Ectodermal cell (in vitro differentiated cells): ENCODE measurements around the gene CACNG8. TPM values are rescaled to one million over a fixed set of nuclear protein-coding genes. Genes with fewer than 3 reads are reported as not detected.

Experiments
- H3K27ac ChIP-seq: 2 replicates; pipeline ENCODE4 v1.7.0; 2013; ENCODE audit warnings: mild to moderate bottlenecking, low read depth, low read length; ENCODE audit not compliant: insufficient read depth, poor library complexity, severe bottlenecking
- H3K27me3 ChIP-seq: 2 replicates; pipeline ENCODE4 v1.7.0; 2013; ENCODE audit warnings: mild to moderate bottlenecking, low read length; ENCODE audit not compliant: insufficient read depth, control insufficient read depth, poor library complexity, severe bottlenecking
- H3K36me3 ChIP-seq: one replicate; pipeline ENCODE4 v1.7.0; 2013; ENCODE audit warnings: low read length; ENCODE audit not compliant: control insufficient read depth, insufficient read depth
- H3K4me1 ChIP-seq: one replicate; pipeline ENCODE4 v1.7.0; 2013; ENCODE audit warnings: low read length; ENCODE audit not compliant: control insufficient read depth, insufficient read depth
- H3K4me3 ChIP-seq: 2 replicates; pipeline ENCODE4 v1.7.0; 2013; ENCODE audit warnings: low read depth, low read length, control low read depth; ENCODE audit not compliant: insufficient read depth
- H3K9me3 ChIP-seq: 2 replicates; pipeline ENCODE4 v1.7.0; 2013; ENCODE audit warnings: mild to moderate bottlenecking, low read length, moderate library complexity; ENCODE audit not compliant: control insufficient read depth
- WGBS, 2 experiments: methylation state at CpG; one replicate each; pipeline ENCODE4 v1.1.7; 2013; ENCODE audit warnings: missing lambda C conversion rate in 2 of 2; 5-methylcytosine and 5-hydroxymethylcytosine counted together
- polyA plus RNA-seq, 4 experiments: library from polyadenylated mRNA; stranded (reverse); fragments of 50-300 nt; gene quantifications; one replicate each; pipeline ENCODE4 v1.2.3, GENCODE V29; 2013

CACNG8 gene
- 1.9 TPM for polyA plus RNA-seq (2013, experiment 1 of 4)
- 3.4 TPM for polyA plus RNA-seq (2013, experiment 2 of 4)
- 1.4 TPM for polyA plus RNA-seq (2013, experiment 3 of 4)
- 1.7 TPM for polyA plus RNA-seq (2013, experiment 4 of 4)

GRCh38 chr19:53962887-53963431 is at the start of gene CACNG8:
Gene CACNG8, plus strand, starts transcription at chr19:53962937.
- H3K36me3 ChIP-seq: no peaks in the 10 kb centered on the region
- 3 to 4% methylated on average over 45 to 55 of the region's 55 CpGs for WGBS, 2 experiments
- H3K27me3 ChIP-seq: peaks cover 65% of the 10 kb centered on the region
- no peaks in the 10 kb centered on the region for H3K9me3 ChIP-seq
- no peak within 1 kb of the TSS for H3K27ac ChIP-seq
- peak within 1 kb of the TSS; percentile 3 for H3K4me3 ChIP-seq
- H3K4me1 ChIP-seq: peaks cover 30% of the 10 kb centered on the region

- H3K4me3 ChIP-seq: no peak overlapping the region
- no peak overlapping the region for H3K27ac ChIP-seq
- no peaks in the 10 kb centered on the region for H3K36me3 ChIP-seq
- H3K9me3 ChIP-seq: no peaks in the 10 kb centered on the region
- H3K4me1 ChIP-seq: peaks cover 6% of the 10 kb centered on the region
- 75 to 80% methylated on average over 8 of the region's 8 CpGs for whole genome bisulfite sequencing, 2 experiments
- peaks cover 17% of the 10 kb centered on the region for H3K27me3 ChIP-seq
Observed at GRCh38 chr19:53915000-53915399, 47.7 kb upstream of the CACNG8 start.

- 94 to 95% methylated on average over 6 of the region's 6 CpGs for WGBS, 2 experiments
- Histone ChIP-seq H3K4me3 (no peak overlapping the region), H3K36me3 (no peaks in the 10 kb centered on the region)
Observed at GRCh38 chr19:53916004-53916403, 46.7 kb upstream of the CACNG8 start.

GRCh38 chr19:53917356-53917755 is 45.4 kb upstream of the CACNG8 start:
- Histone ChIP-seq H3K27me3 (no peaks in the 10 kb centered on the region), H3K4me3 (no peak overlapping the region), H3K9me3 (no peaks in the 10 kb centered on the region), H3K27ac (no peak overlapping the region), H3K36me3 (no peaks in the 10 kb centered on the region), H3K4me1 (no peaks in the 10 kb centered on the region)
- WGBS, 2 experiments: 92 to 95% methylated on average over 7 of the region's 7 CpGs

More at GRCh38 chr19:53916004-53916403, 46.7 kb upstream of the CACNG8 start:
- H3K27me3 ChIP-seq: peaks cover 7% of the 10 kb centered on the region
- no peak overlapping the region for H3K27ac ChIP-seq
- H3K9me3 ChIP-seq: no peaks in the 10 kb centered on the region
- no peaks in the 10 kb centered on the region for H3K4me1 ChIP-seq

GRCh38 chr19:53927739-53928138 is 35.0 kb upstream of the CACNG8 start:
- Histone ChIP-seq H3K4me3 (no peak overlapping the region), H3K4me1 (no peaks in the 10 kb centered on the region), H3K27ac (no peak overlapping the region), H3K9me3 (no peaks in the 10 kb centered on the region), H3K36me3 (no peaks in the 10 kb centered on the region), H3K27me3 (no peaks in the 10 kb centered on the region)
- WGBS, 2 experiments: 33 to 39% methylated on average over 7 to 8 of the region's 8 CpGs

GRCh38 chr19:53936029-53936428 is 26.7 kb upstream of the CACNG8 start:
- 45 to 50% methylated on average over 6 to 7 of the region's 7 CpGs for WGBS, 2 experiments
- no peaks in the 10 kb centered on the region for H3K9me3 ChIP-seq
- no peak overlapping the region for H3K4me3 ChIP-seq
- H3K4me1 ChIP-seq: no peaks in the 10 kb centered on the region
- H3K27ac ChIP-seq: no peak overlapping the region
- no peaks in the 10 kb centered on the region for H3K36me3 ChIP-seq
- no peaks in the 10 kb centered on the region for H3K27me3 ChIP-seq

GRCh38 chr19:53942001-53942786 is 20.5 kb upstream of the CACNG8 start:
- H3K4me3 ChIP-seq: peak overlapping the region; percentile 22
- H3K4me1 ChIP-seq: peaks cover 4% of the 10 kb centered on the region
- WGBS, 2 experiments: 37 to 40% methylated on average over 55 of the region's 55 CpGs

GRCh38 chr19:53944416-53944815 is 18.3 kb upstream of the CACNG8 start:
- no peak overlapping the region for H3K4me3 ChIP-seq
- WGBS, 2 experiments: 92 to 96% methylated on average over 4 of the region's 4 CpGs

More at GRCh38 chr19:53942001-53942786, 20.5 kb upstream of the CACNG8 start:
- H3K27me3 ChIP-seq: peaks cover 18% of the 10 kb centered on the region
- H3K27ac ChIP-seq: no peak overlapping the region
- H3K9me3 ChIP-seq: no peaks in the 10 kb centered on the region
- no peaks in the 10 kb centered on the region for H3K36me3 ChIP-seq

GRCh38 chr19:53944933-53945332 is 17.8 kb upstream of the CACNG8 start:
- H3K27ac ChIP-seq: no peak overlapping the region
- peaks cover 18% of the 10 kb centered on the region for H3K27me3 ChIP-seq
- H3K4me1 ChIP-seq: peaks cover 4% of the 10 kb centered on the region
- WGBS, 2 experiments: 91 to 92% methylated on average over 4 of the region's 4 CpGs
- H3K36me3 ChIP-seq: no peaks in the 10 kb centered on the region
- H3K9me3 ChIP-seq: no peaks in the 10 kb centered on the region
- no peak overlapping the region for H3K4me3 ChIP-seq

More at GRCh38 chr19:53944416-53944815, 18.3 kb upstream of the CACNG8 start:
- Histone ChIP-seq H3K9me3 (no peaks in the 10 kb centered on the region), H3K27me3 (peaks cover 18% of the 10 kb centered on the region), H3K27ac (no peak overlapping the region), H3K36me3 (no peaks in the 10 kb centered on the region), H3K4me1 (peaks cover 4% of the 10 kb centered on the region)

GRCh38 chr19:53945441-53945840 is 17.3 kb upstream of the CACNG8 start:
- H3K27me3 ChIP-seq: peaks cover 18% of the 10 kb centered on the region

More at GRCh38 chr19:53945441-53945840, 17.3 kb upstream of the CACNG8 start:
- peak overlapping the region; percentile 19 for H3K4me3 ChIP-seq
- 40 to 45% methylated on average over 9 of the region's 9 CpGs for whole genome bisulfite sequencing, 2 experiments
- H3K36me3 ChIP-seq: no peaks in the 10 kb centered on the region
- peaks cover 4% of the 10 kb centered on the region for H3K4me1 ChIP-seq
- H3K27ac ChIP-seq: no peak overlapping the region
- no peaks in the 10 kb centered on the region for H3K9me3 ChIP-seq
